ENCODE results near the gene ZFAND4.

GRCh38 chr10:45607276-45607675 lies 65.3 kb downstream of the ZFAND4 start:
- TF ChIP-seq POLR2A (IDR thresholded peaks at IDR 0.05) (no peak), POLR2AphosphoS5 (IDR thresholded peaks at IDR 0.05) (no peak)
